ENCODE data around the gene ZFP69B. TPM values are rescaled to one million over a fixed set of nuclear protein-coding genes. Genes with fewer than 3 reads are reported as not detected.

ZFP69B gene
- total and polyA plus RNA-seq, 2 of the 8 experiments (the other 6 are each of a cell fraction or from before 2014, with no cell fraction given) = 1.7 to 8.2 TPM

GRCh38 chr1:40423264-40423642, 27.0 kb upstream of the ZFP69B start (continued):
- TF ChIP-seq, protein P1, sequence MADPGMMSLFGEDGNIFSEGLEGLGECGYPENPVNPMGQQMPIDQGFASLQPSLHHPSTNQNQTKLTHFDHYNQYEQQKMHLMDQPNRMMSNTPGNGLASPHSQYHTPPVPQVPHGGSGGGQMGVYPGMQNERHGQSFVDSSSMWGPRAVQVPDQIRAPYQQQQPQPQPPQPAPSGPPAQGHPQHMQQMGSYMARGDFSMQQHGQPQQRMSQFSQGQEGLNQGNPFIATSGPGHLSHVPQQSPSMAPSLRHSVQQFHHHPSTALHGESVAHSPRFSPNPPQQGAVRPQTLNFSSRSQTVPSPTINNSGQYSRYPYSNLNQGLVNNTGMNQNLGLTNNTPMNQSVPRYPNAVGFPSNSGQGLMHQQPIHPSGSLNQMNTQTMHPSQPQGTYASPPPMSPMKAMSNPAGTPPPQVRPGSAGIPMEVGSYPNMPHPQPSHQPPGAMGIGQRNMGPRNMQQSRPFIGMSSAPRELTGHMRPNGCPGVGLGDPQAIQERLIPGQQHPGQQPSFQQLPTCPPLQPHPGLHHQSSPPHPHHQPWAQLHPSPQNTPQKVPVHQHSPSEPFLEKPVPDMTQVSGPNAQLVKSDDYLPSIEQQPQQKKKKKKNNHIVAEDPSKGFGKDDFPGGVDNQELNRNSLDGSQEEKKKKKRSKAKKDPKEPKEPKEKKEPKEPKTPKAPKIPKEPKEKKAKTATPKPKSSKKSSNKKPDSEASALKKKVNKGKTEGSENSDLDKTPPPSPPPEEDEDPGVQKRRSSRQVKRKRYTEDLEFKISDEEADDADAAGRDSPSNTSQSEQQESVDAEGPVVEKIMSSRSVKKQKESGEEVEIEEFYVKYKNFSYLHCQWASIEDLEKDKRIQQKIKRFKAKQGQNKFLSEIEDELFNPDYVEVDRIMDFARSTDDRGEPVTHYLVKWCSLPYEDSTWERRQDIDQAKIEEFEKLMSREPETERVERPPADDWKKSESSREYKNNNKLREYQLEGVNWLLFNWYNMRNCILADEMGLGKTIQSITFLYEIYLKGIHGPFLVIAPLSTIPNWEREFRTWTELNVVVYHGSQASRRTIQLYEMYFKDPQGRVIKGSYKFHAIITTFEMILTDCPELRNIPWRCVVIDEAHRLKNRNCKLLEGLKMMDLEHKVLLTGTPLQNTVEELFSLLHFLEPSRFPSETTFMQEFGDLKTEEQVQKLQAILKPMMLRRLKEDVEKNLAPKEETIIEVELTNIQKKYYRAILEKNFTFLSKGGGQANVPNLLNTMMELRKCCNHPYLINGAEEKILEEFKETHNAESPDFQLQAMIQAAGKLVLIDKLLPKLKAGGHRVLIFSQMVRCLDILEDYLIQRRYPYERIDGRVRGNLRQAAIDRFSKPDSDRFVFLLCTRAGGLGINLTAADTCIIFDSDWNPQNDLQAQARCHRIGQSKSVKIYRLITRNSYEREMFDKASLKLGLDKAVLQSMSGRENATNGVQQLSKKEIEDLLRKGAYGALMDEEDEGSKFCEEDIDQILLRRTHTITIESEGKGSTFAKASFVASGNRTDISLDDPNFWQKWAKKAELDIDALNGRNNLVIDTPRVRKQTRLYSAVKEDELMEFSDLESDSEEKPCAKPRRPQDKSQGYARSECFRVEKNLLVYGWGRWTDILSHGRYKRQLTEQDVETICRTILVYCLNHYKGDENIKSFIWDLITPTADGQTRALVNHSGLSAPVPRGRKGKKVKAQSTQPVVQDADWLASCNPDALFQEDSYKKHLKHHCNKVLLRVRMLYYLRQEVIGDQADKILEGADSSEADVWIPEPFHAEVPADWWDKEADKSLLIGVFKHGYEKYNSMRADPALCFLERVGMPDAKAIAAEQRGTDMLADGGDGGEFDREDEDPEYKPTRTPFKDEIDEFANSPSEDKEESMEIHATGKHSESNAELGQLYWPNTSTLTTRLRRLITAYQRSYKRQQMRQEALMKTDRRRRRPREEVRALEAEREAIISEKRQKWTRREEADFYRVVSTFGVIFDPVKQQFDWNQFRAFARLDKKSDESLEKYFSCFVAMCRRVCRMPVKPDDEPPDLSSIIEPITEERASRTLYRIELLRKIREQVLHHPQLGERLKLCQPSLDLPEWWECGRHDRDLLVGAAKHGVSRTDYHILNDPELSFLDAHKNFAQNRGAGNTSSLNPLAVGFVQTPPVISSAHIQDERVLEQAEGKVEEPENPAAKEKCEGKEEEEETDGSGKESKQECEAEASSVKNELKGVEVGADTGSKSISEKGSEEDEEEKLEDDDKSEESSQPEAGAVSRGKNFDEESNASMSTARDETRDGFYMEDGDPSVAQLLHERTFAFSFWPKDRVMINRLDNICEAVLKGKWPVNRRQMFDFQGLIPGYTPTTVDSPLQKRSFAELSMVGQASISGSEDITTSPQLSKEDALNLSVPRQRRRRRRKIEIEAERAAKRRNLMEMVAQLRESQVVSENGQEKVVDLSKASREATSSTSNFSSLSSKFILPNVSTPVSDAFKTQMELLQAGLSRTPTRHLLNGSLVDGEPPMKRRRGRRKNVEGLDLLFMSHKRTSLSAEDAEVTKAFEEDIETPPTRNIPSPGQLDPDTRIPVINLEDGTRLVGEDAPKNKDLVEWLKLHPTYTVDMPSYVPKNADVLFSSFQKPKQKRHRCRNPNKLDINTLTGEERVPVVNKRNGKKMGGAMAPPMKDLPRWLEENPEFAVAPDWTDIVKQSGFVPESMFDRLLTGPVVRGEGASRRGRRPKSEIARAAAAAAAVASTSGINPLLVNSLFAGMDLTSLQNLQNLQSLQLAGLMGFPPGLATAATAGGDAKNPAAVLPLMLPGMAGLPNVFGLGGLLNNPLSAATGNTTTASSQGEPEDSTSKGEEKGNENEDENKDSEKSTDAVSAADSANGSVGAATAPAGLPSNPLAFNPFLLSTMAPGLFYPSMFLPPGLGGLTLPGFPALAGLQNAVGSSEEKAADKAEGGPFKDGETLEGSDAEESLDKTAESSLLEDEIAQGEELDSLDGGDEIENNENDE (IDR thresholded peaks at IDR 0.05; ENCODE audit: insufficient replicate concordance, low read length) = no peak
- no peak for TF ChIP-seq RFX5 (IDR thresholded peaks at IDR 0.05; ENCODE audit: borderline replicate concordance, low read depth, low read length)
- no peak for TF ChIP-seq YY1 (IDR thresholded peaks at IDR 0.05; ENCODE audit: low read depth, low read length)
- TF ChIP-seq KDM5A (IDR thresholded peaks at IDR 0.05; ENCODE audit: low read length) = no peak
- TF ChIP-seq EZH2 (IDR thresholded peaks at IDR 0.05; ENCODE audit: low read depth, low read length, severe bottlenecking) = no peak
- no peak for TF ChIP-seq TEAD4 (IDR thresholded peaks at IDR 0.05; ENCODE audit: low read depth, low read length)
- TF ChIP-seq EGR1 (IDR thresholded peaks at IDR 0.05; ENCODE audit: borderline replicate concordance, low read depth, low read length) = no peak
- TF ChIP-seq SAP30 (IDR thresholded peaks at IDR 0.05; ENCODE audit: insufficient read depth, insufficient replicate concordance, low read length) = no peak
- no peak for TF ChIP-seq ZNF274 (IDR thresholded peaks at IDR 0.05; ENCODE audit: borderline replicate concordance, extremely low read depth, low read length)
